ENCODE measurements around the gene ABO.
"Not testable (repeated sequence)": the region's sequence is repeated elsewhere in the genome, so short reads cannot be mapped to it uniquely, and the experiment has no call there.

Gene ABO

GRCh38 chr9:133263557-133263956 is 11.4 kb downstream of the ABO start:
- DNase-seq (ENCODE audit: low read depth) = no peak

GRCh38 chr9:133262226-133262625 is 12.8 kb downstream of the ABO start:
- no peak for DNase-seq (ENCODE audit: low read depth)

GRCh38 chr9:133261753-133262120 is 13.3 kb downstream of the ABO start:
- no peak for DNase-seq (ENCODE audit: low read depth)

- no peak for DNase-seq (ENCODE audit: low read depth)
Observed at GRCh38 chr9:133261103-133261752, 13.8 kb downstream of the ABO start.

GRCh38 chr9:133260334-133261102 is 14.5 kb downstream of the ABO start:
- no peak for DNase-seq (ENCODE audit: low read depth)

GRCh38 chr9:133258061-133259015 is 16.7 kb downstream of the ABO start:
- no peak for DNase-seq (ENCODE audit: low read depth)

GRCh38 chr9:133257465-133257956 is 17.5 kb downstream of the ABO start:
- no peak for DNase-seq (ENCODE audit: low read depth)

GRCh38 chr9:133256686-133257091 is 18.3 kb downstream of the ABO start:
- no peak for DNase-seq (ENCODE audit: low read depth)

GRCh38 chr9:133256136-133256461 is 18.9 kb downstream of the ABO start:
- no peak for DNase-seq (ENCODE audit: low read depth)

GRCh38 chr9:133255371-133256135 is 19.4 kb downstream of the ABO start:
- DNase-seq (ENCODE audit: low read depth) = no peak

GRCh38 chr9:133254471-133254870 is 20.5 kb downstream of the ABO start:
- DNase-seq (ENCODE audit: low read depth) = no peak

- no peak for DNase-seq (ENCODE audit: low read depth)
Observed at GRCh38 chr9:133253268-133253667, 21.7 kb downstream of the ABO start.

- DNase-seq (ENCODE audit: low read depth) = no peak
Observed at GRCh38 chr9:133252301-133253020, 22.5 kb downstream of the ABO start.

- DNase-seq (ENCODE audit: low read depth) = no peak
Observed at GRCh38 chr9:133251773-133252172, 23.2 kb downstream of the ABO start.

GRCh38 chr9:133251221-133251620 is 23.8 kb downstream of the ABO start:
- DNase-seq (ENCODE audit: low read depth) = not testable (repeated sequence)

- no peak for DNase-seq (ENCODE audit: low read depth)
Observed at GRCh38 chr9:133250741-133251170, 24.2 kb downstream of the ABO start.

GRCh38 chr9:133249337-133249736 is 25.7 kb downstream of the ABO start:
- no peak for DNase-seq (ENCODE audit: low read depth)

- DNase-seq (ENCODE audit: low read depth) = no peak
Observed at GRCh38 chr9:133248726-133249295, 26.2 kb downstream of the ABO start.

GRCh38 chr9:133247632-133248031 is 27.4 kb downstream of the ABO start:
- DNase-seq (ENCODE audit: low read depth) = no peak

- DNase-seq (ENCODE audit: low read depth) = no peak
Observed at GRCh38 chr9:133246991-133247390, 28.0 kb downstream of the ABO start.

GRCh38 chr9:133246562-133246961 is 28.4 kb downstream of the ABO start:
- no peak for DNase-seq (ENCODE audit: low read depth)

Data from stimulated activated CD8-positive, alpha-beta memory T cell treated with anti-CD3 and anti-CD28 coated beads, Interleukin-12 subunit alpha, Interleukin-12 subunit beta, amount 100 ng/mL, for 1 hour (primary cell).